HG03378 (cell line): ENCODE data around the gene OVOL2.

Experiments used
- ATAC-seq: cut with Tn5 transposase; IDR thresholded peaks from one replicate; pipeline ENCODE4 v1.9.1; 2021; ENCODE audit warnings: mild to moderate bottlenecking, moderate library complexity; ENCODE audit not compliant: unreplicated experiment

OVOL2 gene

DNA sequence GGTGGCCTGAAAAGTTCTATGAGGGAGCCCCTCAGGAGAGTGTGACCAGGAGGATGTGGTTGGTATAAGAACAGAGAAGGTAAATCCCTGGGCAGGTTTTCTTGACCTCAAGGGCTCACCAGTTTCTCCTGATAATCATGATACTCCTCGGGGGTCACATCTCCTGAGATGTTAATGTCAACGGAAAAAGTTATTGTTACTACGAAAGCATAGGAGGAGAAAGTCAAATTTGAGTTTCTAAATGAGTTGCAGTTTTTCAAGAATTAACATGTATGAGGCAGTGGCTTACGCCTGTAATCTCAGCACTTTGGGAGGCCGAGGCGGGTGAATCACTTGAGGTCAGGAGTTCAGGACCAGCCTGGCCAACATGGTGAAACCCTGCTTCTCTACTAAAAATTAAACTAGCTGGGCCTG lies 65.5 kb downstream of the OVOL2 start:
- peak; percentile 83 for ATAC-seq

- ATAC-seq: no peak
Measured at GRCh38 chr20:17990278-17990972, 67.3 kb downstream of the OVOL2 start.

DNA sequence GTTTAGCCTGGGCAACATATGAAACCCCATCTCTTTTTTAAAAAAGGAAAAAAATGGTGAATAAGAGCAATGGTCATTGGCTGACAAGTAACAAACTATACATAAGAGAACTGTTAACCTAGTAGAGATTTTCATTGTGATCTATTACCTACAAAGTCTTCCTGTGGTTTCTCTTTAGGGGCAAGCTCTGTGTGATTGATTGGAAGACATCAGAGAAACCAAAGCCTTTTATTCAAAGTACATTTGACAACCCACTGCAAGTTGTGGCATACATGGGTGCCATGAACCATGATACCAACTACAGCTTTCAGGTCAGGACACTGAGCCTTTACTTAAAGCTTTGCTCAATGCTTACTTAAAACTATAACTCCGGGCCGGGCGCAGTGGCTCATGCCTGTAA lies 69.7 kb downstream of the OVOL2 start:
- ATAC-seq: no peak

DNA sequence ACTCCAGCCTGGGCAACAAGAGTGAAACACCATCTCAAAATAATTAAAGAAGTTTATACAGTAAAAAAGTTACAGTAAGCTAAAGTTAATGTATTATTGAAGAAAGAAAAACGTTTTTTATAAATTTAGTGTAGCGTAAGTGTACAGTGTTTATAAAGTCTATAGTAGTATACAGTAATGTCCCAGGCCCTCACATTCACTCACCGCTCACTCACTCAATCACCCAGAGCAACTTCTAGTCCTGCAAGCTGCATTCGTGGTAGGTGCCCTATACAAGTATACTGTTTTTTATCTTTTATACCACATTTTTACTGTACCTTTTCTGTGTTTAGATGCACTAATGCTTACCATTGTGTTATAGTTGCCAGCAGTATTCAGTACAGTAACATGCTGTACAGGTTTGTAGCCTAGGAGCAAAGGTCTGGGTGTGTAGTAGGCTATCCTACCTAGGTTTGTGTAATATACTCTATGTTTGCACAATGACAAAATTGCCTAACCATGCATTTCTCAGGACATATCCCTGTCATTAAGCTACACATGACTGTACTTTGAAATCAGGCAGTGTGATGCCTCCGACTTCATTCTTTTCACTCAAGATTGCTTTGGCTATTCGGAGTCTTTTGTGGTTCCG lies 72.2 kb downstream of the OVOL2 start:
- ATAC-seq: no peak

GRCh38 chr20:17976305-17976704 lies 81.4 kb downstream of the OVOL2 start:
- ATAC-seq: no peak
